GM18873 (cell line): Measurements from ENCODE around the gene CRISP1.
"Not testable (repeated sequence)": the region's sequence is repeated elsewhere in the genome, so short reads cannot be mapped to it uniquely, and the experiment has no call there.

Experiments
- ATAC-seq: cut with Tn5 transposase; IDR thresholded peaks from one replicate; pipeline ENCODE4 v1.9.1; 2021; ENCODE audit warnings: mild to moderate bottlenecking, moderate library complexity, moderate number of reproducible peaks; ENCODE audit not compliant: unreplicated experiment, low FRiP score

The CRISP1 gene

GRCh38 chr6:49866485-49866943 lies at the start of gene CRISP1:
CRISP1 (minus strand) TSS chr6:49866535; CDS start chr6:49857400, 9,135 bp downstream.
- ATAC-seq, result no peak

- no peak for ATAC-seq
Observed at GRCh38 chr6:49915035-49915434, 48.7 kb upstream of the CRISP1 start.

GRCh38 chr6:49913636-49914375 lies 47.5 kb upstream of the CRISP1 start:
- ATAC-seq, result no peak

GRCh38 chr6:49912196-49912595 lies 45.9 kb upstream of the CRISP1 start:
- no peak for ATAC-seq

- ATAC-seq, result no peak
Observed at GRCh38 chr6:49911252-49911651, 44.9 kb upstream of the CRISP1 start.

- ATAC-seq, result no peak
Observed at GRCh38 chr6:49909563-49909962, 43.2 kb upstream of the CRISP1 start.

- no peak for ATAC-seq
Observed at GRCh38 chr6:49906526-49906925, 40.2 kb upstream of the CRISP1 start.

- ATAC-seq, result no peak
Observed at GRCh38 chr6:49905296-49905695, 39.0 kb upstream of the CRISP1 start.

- no peak for ATAC-seq
Observed at GRCh38 chr6:49902856-49903255, 36.5 kb upstream of the CRISP1 start.

GRCh38 chr6:49898904-49899566 lies 32.7 kb upstream of the CRISP1 start:
- ATAC-seq, result no peak

GRCh38 chr6:49895553-49895952 lies 29.2 kb upstream of the CRISP1 start:
- ATAC-seq, result not testable (repeated sequence)

- ATAC-seq, result no peak
Observed at GRCh38 chr6:49892280-49892679, 25.9 kb upstream of the CRISP1 start.

GRCh38 chr6:49890988-49891387 lies 24.7 kb upstream of the CRISP1 start:
- no peak for ATAC-seq

- no peak for ATAC-seq
Observed at GRCh38 chr6:49888742-49889431, 22.6 kb upstream of the CRISP1 start.

- ATAC-seq, result no peak
Observed at GRCh38 chr6:49868951-49869529, 2.7 kb upstream of the CRISP1 start.

GRCh38 chr6:49856282-49856681 lies 10.1 kb downstream of the CRISP1 start:
- no peak for ATAC-seq

- ATAC-seq, result no peak
Observed at GRCh38 chr6:49855221-49855620, 11.1 kb downstream of the CRISP1 start.

GRCh38 chr6:49852975-49853374 lies 13.4 kb downstream of the CRISP1 start:
- ATAC-seq, result no peak

GRCh38 chr6:49849213-49849907 lies 17.0 kb downstream of the CRISP1 start:
- peak; percentile 88 for ATAC-seq

- no peak for ATAC-seq
Observed at GRCh38 chr6:49847673-49848072, 18.7 kb downstream of the CRISP1 start.
